HCT116 (cell line): ENCODE data around the gene RCOR3. TPM values are rescaled to one million over a fixed set of nuclear protein-coding genes. Genes with fewer than 3 reads are reported as not detected.

Experiments
- ATAC-seq: fragments of 200-7000 bp; cut with Tn5 transposase; 2 replicates; pipeline ENCODE4 v1.9.1; 2020; ENCODE audit warnings: mild to moderate bottlenecking, moderate library complexity
- BruUV-seq: library from RNA; stranded (reverse); fragments of 400-500 nt; replicated peaks from 2 replicates; lab custom pipeline; 2021; lab: Mats Ljungman, UMichigan
- CTCF ChIA-PET: fragments of 300-600 bp; sonication (Branson Sonifier 250); formaldehyde crosslinking; loops from one replicate; lab custom pipeline; 2021; ENCODE audit warnings: antibody characterized with exemption; lab: Charles Lee
- POLR2A ChIA-PET: fragments of 300-600, 350-600 bp; sonication (Branson Sonifier 250); formaldehyde crosslinking; loops from one replicate; lab custom pipeline; 2021; ENCODE audit warnings: antibody characterized with exemption; lab: Charles Lee
- RAD21 ChIA-PET, 2 experiments: fragments of 300-600 bp; sonication (Branson Sonifier 250); formaldehyde crosslinking; loops; one replicate each; lab custom pipeline; 2023; ENCODE audit warnings: low total read pairs in 2 of 2; ENCODE audit not compliant: uncharacterized antibody in 2 of 2, unreplicated experiment in 2 of 2, low non-redundant PET in 1 of 2; lab: Charles Lee
- DNase-seq: peaks from one replicate; pipeline ENCODE4 v3.0.0-alpha.2; 2010; ENCODE audit warnings: low read depth, low spot score
- H2AFZ ChIP-seq: fragments of 200-600 bp; shearing (Covaris generic), sonication (generic); 2 replicates; pipeline ENCODE4 v1.6.1; 2017; ENCODE audit warnings: low read depth, mixed run types, mixed read lengths, antibody characterized with exemption, low read length; ENCODE audit not compliant: poor library complexity, severe bottlenecking
- H3K27ac ChIP-seq: 2 replicates; pipeline ENCODE4 v1.5.1; 2012; ENCODE audit warnings: low read depth, low read length
- H3K27me3 ChIP-seq: fragments of 200-600 bp; sonication (generic); 2 replicates; pipeline ENCODE4 v1.6.1; 2016; ENCODE audit warnings: mixed run types, low read length, mixed read lengths; ENCODE audit not compliant: insufficient read depth
- H3K36me3 ChIP-seq, 2 experiments: fragments of 200-500 bp in 1 of 2; fragments of 200-600 bp in 1 of 2; sonication (Bioruptor generic) in 1 of 2; sonication (generic) in 1 of 2; 2 replicates each; pipeline versions ENCODE4 v1.5.1 to v1.6.1; 2014 to 2016; ENCODE audit warnings: low read length in 2 of 2, inconsistent platforms in 1 of 2, mixed read lengths in 1 of 2, mixed run types in 1 of 2; ENCODE audit not compliant: insufficient read depth in 2 of 2, control insufficient read depth in 1 of 2
- H3K4me1 ChIP-seq, 2 experiments: fragments of 200-600 bp in 1 of 2; sonication (generic) in 1 of 2; 2 replicates each; pipeline versions ENCODE4 v1.5.1 to v1.6.1; 2012 to 2017; ENCODE audit warnings: low read length in 2 of 2, inconsistent platforms in 1 of 2, mild to moderate bottlenecking in 1 of 2, mixed read lengths in 1 of 2, mixed run types in 1 of 2, moderate library complexity in 1 of 2; ENCODE audit not compliant: insufficient read depth in 2 of 2, control insufficient read depth in 1 of 2
- H3K4me2 ChIP-seq: fragments of 200-600 bp; sonication (generic); 2 replicates; pipeline ENCODE4 v1.6.1; 2017; ENCODE audit warnings: mixed run types, low read length, mixed read lengths
- H3K4me3 ChIP-seq, 2 experiments: fragments of 200-600 bp in 1 of 2; sonication (generic) in 1 of 2; replicated peaks in 1 of 2; 2 replicates each; pipeline ENCODE4 v1.5.1; 2011 to 2016; ENCODE audit warnings: low read length in 2 of 2, control low read depth in 1 of 2, low read depth in 1 of 2, mild to moderate bottlenecking in 1 of 2, mixed read lengths in 1 of 2, mixed run types in 1 of 2
- H3K79me2 ChIP-seq: fragments of 200-600 bp; sonication (generic); 2 replicates; pipeline ENCODE4 v1.6.1; 2017; ENCODE audit warnings: mild to moderate bottlenecking, mixed run types, low read length, moderate library complexity, mixed read lengths; ENCODE audit not compliant: insufficient read depth
- H3K9ac ChIP-seq: fragments of 200-600 bp; sonication (generic); 2 replicates; pipeline ENCODE4 v1.6.1; 2016; ENCODE audit warnings: low read length, mixed read lengths
- H3K9me2 ChIP-seq: fragments of 200-600 bp; sonication (generic), shearing (Covaris generic); 2 replicates; pipeline ENCODE4 v1.6.1; 2017; ENCODE audit warnings: mixed run types, mild to moderate bottlenecking, moderate library complexity; ENCODE audit not compliant: insufficient read depth
- H3K9me3 ChIP-seq, 2 experiments: fragments of 200-500 bp in 1 of 2; fragments of 200-600 bp in 1 of 2; sonication (Bioruptor generic) in 1 of 2; sonication (generic) in 1 of 2; 2 replicates each; pipeline ENCODE4 v1.6.1; 2014 to 2017; ENCODE audit warnings: low read length in 2 of 2, mixed read lengths in 2 of 2, inconsistent platforms in 1 of 2, low read depth in 1 of 2, mild to moderate bottlenecking in 1 of 2, mixed run types in 1 of 2, moderate library complexity in 1 of 2; ENCODE audit not compliant: control insufficient read depth in 1 of 2, insufficient read depth in 1 of 2
- H4K20me1 ChIP-seq: fragments of 200-600 bp; sonication (generic), shearing (Covaris generic); 2 replicates; pipeline ENCODE4 v1.6.1; 2017; ENCODE audit warnings: mixed run types, mild to moderate bottlenecking, moderate library complexity; ENCODE audit not compliant: insufficient read depth
- CBX3 ChIP-seq: IDR thresholded peaks from 2 replicates; pipeline ENCODE4 v1.6.1; 2012; ENCODE audit warnings: low read depth
- ELF1 ChIP-seq: IDR thresholded peaks from 2 replicates; pipeline ENCODE4 v1.6.1; 2012; ENCODE audit warnings: low read depth, borderline replicate concordance
- EZH2phosphoT487 ChIP-seq: fragments of 200-600 bp; IDR thresholded peaks from 2 replicates; pipeline ENCODE4 v1.6.1; 2018; ENCODE audit warnings: antibody characterized with exemption, borderline replicate concordance
- FOSL1 ChIP-seq: IDR thresholded peaks from 2 replicates; pipeline ENCODE4 v1.6.1; 2012; ENCODE audit warnings: low read depth
- JUND ChIP-seq: IDR thresholded peaks from 2 replicates; pipeline ENCODE4 v1.6.1; 2012
- RAD21 ChIP-seq: IDR thresholded peaks from 2 replicates; pipeline ENCODE4 v1.6.1; 2012; ENCODE audit warnings: low read depth, mild to moderate bottlenecking
- SP1 ChIP-seq: IDR thresholded peaks from 2 replicates; pipeline ENCODE4 v1.6.1; 2012; ENCODE audit warnings: low read depth
- ZNF274 ChIP-seq: fragments of 200-500 bp; sonication (Bioruptor generic); IDR thresholded peaks from 2 replicates; pipeline ENCODE4 v1.6.1; 2014; ENCODE audit warnings: mild to moderate bottlenecking, low read depth, low read length, inconsistent platforms
- intact Hi-C: fragments of 100-400 bp; cut with micrococcal nuclease; formaldehyde crosslinking; loops from 2 replicates; pipeline ENCODE4 v1.10.0; 2022
- total RNA-seq: library from RNA; stranded (reverse); gene quantifications from one replicate; pipeline ENCODE4 v1.2.1, GENCODE V29; 2021; ENCODE audit not compliant: unreplicated experiment
- TF ChIP-seq, protein P1 (sequence below): IDR thresholded peaks from 2 replicates; pipeline ENCODE4 v1.6.1; 2012; ENCODE audit warnings: low read depth
- TF ChIP-seq, protein P2 (sequence below): IDR thresholded peaks from 2 replicates; pipeline ENCODE4 v1.6.1; 2011; ENCODE audit warnings: mild to moderate bottlenecking, low read length, moderate library complexity; ENCODE audit not compliant: insufficient replicate concordance; ENCODE audit errors: extremely low read depth

RCOR3 gene
- total RNA-seq, 1 experiment from 2014 or later = 25.7 TPM

- no peaks in the 10 kb centered on the region for H3K9me2 ChIP-seq
- no peak overlapping the region for H3K9ac ChIP-seq
- no peaks in the 10 kb centered on the region for H3K4me1 ChIP-seq
- no peak overlapping the region for H2AFZ ChIP-seq
- H3K9me3 ChIP-seq = no peaks in the 10 kb centered on the region
- CTCF ChIA-PET = no interaction called here
- no peaks in the 10 kb centered on the region for H3K79me2 ChIP-seq
- intact Hi-C loops = no loop called here
- peaks cover 9 to 36% of the 10 kb centered on the region in 2 experiments; a peak in 3 of 4 replicates for H3K36me3 ChIP-seq
- H3K27me3 ChIP-seq = no peaks in the 10 kb centered on the region
- H3K4me3 ChIP-seq = no peak overlapping the region
- TF ChIP-seq CBX3 (no peak), RAD21 (no peak), SP1 (no peak), JUND (no peak), ZNF274 (no peak), FOSL1 (no peak), EZH2phosphoT487 (no peak), ELF1 (no peak)
- TF ChIP-seq, protein P1, sequence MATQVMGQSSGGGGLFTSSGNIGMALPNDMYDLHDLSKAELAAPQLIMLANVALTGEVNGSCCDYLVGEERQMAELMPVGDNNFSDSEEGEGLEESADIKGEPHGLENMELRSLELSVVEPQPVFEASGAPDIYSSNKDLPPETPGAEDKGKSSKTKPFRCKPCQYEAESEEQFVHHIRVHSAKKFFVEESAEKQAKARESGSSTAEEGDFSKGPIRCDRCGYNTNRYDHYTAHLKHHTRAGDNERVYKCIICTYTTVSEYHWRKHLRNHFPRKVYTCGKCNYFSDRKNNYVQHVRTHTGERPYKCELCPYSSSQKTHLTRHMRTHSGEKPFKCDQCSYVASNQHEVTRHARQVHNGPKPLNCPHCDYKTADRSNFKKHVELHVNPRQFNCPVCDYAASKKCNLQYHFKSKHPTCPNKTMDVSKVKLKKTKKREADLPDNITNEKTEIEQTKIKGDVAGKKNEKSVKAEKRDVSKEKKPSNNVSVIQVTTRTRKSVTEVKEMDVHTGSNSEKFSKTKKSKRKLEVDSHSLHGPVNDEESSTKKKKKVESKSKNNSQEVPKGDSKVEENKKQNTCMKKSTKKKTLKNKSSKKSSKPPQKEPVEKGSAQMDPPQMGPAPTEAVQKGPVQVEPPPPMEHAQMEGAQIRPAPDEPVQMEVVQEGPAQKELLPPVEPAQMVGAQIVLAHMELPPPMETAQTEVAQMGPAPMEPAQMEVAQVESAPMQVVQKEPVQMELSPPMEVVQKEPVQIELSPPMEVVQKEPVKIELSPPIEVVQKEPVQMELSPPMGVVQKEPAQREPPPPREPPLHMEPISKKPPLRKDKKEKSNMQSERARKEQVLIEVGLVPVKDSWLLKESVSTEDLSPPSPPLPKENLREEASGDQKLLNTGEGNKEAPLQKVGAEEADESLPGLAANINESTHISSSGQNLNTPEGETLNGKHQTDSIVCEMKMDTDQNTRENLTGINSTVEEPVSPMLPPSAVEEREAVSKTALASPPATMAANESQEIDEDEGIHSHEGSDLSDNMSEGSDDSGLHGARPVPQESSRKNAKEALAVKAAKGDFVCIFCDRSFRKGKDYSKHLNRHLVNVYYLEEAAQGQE = no peak
- TF ChIP-seq, protein P2, sequence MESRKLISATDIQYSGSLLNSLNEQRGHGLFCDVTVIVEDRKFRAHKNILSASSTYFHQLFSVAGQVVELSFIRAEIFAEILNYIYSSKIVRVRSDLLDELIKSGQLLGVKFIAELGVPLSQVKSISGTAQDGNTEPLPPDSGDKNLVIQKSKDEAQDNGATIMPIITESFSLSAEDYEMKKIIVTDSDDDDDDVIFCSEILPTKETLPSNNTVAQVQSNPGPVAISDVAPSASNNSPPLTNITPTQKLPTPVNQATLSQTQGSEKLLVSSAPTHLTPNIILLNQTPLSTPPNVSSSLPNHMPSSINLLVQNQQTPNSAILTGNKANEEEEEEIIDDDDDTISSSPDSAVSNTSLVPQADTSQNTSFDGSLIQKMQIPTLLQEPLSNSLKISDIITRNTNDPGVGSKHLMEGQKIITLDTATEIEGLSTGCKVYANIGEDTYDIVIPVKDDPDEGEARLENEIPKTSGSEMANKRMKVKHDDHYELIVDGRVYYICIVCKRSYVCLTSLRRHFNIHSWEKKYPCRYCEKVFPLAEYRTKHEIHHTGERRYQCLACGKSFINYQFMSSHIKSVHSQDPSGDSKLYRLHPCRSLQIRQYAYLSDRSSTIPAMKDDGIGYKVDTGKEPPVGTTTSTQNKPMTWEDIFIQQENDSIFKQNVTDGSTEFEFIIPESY = no peak
- no TSS peak for BruUV-seq
- RAD21 ChIA-PET = no interaction called here
- DNase-seq (no peak), ATAC-seq (no peak)
- POLR2A ChIA-PET = no interaction called here
- no peak overlapping the region for H3K27ac ChIP-seq
- no peaks in the 10 kb centered on the region for H4K20me1 ChIP-seq
- no peak overlapping the region for H3K4me2 ChIP-seq
Observed at GRCh38 chr1:211287218-211287617, 28.1 kb downstream of the RCOR3 start.
